WTC11 (cell line): Measurements from ENCODE around the gene RAB11FIP5. TPM values are rescaled to one million over a fixed set of nuclear protein-coding genes. Genes with fewer than 3 reads are reported as not detected.
"Not testable (repeated sequence)": the region's sequence is repeated elsewhere in the genome, so short reads cannot be mapped to it uniquely, and the experiment has no call there.

ENCODE experiments used
- ATAC-seq: fragments of 200-7000 bp; cut with Tn5 transposase; 2 replicates; pipeline ENCODE4 v1.10.0; 2021; ENCODE audit warnings: mild to moderate bottlenecking, moderate library complexity
- CTCF ChIA-PET: fragments of 300-600 bp; sonication (Branson Sonifier 250); formaldehyde crosslinking; loops from one replicate; lab custom pipeline; 2021; ENCODE audit warnings: antibody characterized with exemption; lab: Charles Lee
- POLR2A ChIA-PET: fragments of 350-600 bp; sonication (Branson Sonifier 250); formaldehyde crosslinking; loops from one replicate; lab custom pipeline; 2021; ENCODE audit warnings: antibody characterized with exemption; lab: Charles Lee
- DNase-seq: peaks from one replicate; pipeline ENCODE4 v3.0.0; 2021; ENCODE audit warnings: low spot score
- H3K27ac Mint-ChIP-seq: 2 replicates; pipeline ENCODE4 v1.8.0; 2021; ENCODE audit warnings: mixed read lengths
- H3K27me3 Mint-ChIP-seq: 2 replicates; pipeline ENCODE4 v1.8.0; 2021; ENCODE audit warnings: low read depth, mild to moderate bottlenecking, moderate library complexity, mixed read lengths
- H3K36me3 Mint-ChIP-seq: 2 replicates; pipeline ENCODE4 v1.8.0; 2021; ENCODE audit warnings: mixed read lengths
- H3K4me1 Mint-ChIP-seq: 2 replicates; pipeline ENCODE4 v1.8.0; 2022; ENCODE audit warnings: mixed read lengths
- H3K4me3 Mint-ChIP-seq: 2 replicates; pipeline ENCODE4 v1.8.0; 2021; ENCODE audit warnings: mild to moderate bottlenecking, moderate library complexity, mixed read lengths
- H3K9me3 Mint-ChIP-seq: 2 replicates; pipeline ENCODE4 v1.8.0; 2021; ENCODE audit warnings: mixed read lengths
- AR ChIP-seq: fragments of 250-450 bp; sonication (Bioruptor Pico); IDR thresholded peaks from 2 replicates; pipeline ENCODE4 v1.9.0; 2021; ENCODE audit warnings: mild to moderate bottlenecking
- ATF1 ChIP-seq: sonication (generic); formaldehyde crosslinking; IDR thresholded peaks from 2 replicates; pipeline ENCODE4 v1.8.1; 2023; ENCODE audit warnings: mild to moderate bottlenecking, moderate library complexity, missing genetic modification reagents
- FOXJ3 ChIP-seq: sonication (generic); formaldehyde crosslinking; IDR thresholded peaks from 2 replicates; pipeline ENCODE4 v1.9.0; 2021; ENCODE audit warnings: missing genetic modification reagents, mild to moderate bottlenecking, borderline replicate concordance
- FOXP1 ChIP-seq: sonication (generic); formaldehyde crosslinking; IDR thresholded peaks from 2 replicates; pipeline ENCODE4 v1.8.0; 2022; ENCODE audit warnings: missing genetic modification reagents, mild to moderate bottlenecking, moderate library complexity, borderline replicate concordance
- GRHL2 ChIP-seq: fragments of 250-450 bp; sonication (Bioruptor Pico); IDR thresholded peaks from 2 replicates; pipeline ENCODE4 v1.8.0; 2022; ENCODE audit warnings: mild to moderate bottlenecking, moderate library complexity; ENCODE audit not compliant: insufficient replicate concordance, severe bottlenecking
- GTF2I ChIP-seq: fragments of 250-450 bp; sonication (Bioruptor Pico); conservative IDR thresholded peaks from 2 replicates; pipeline ENCODE4 v1.4.0; 2021; ENCODE audit warnings: mild to moderate bottlenecking
- HMGXB4 ChIP-seq: sonication (generic); formaldehyde crosslinking; IDR thresholded peaks from 2 replicates; pipeline ENCODE4 v1.8.1; 2023; ENCODE audit warnings: mild to moderate bottlenecking, moderate library complexity, missing genetic modification reagents
- IRF1 ChIP-seq: sonication (generic); formaldehyde crosslinking; IDR thresholded peaks from 2 replicates; pipeline ENCODE4 v1.8.0; 2023; ENCODE audit warnings: missing genetic modification reagents
- KAT7 ChIP-seq: sonication (generic); formaldehyde crosslinking; IDR thresholded peaks from 2 replicates; pipeline ENCODE4 v1.8.1; 2023; ENCODE audit warnings: missing genetic modification reagents, mild to moderate bottlenecking, borderline replicate concordance
- MYBL2 ChIP-seq: sonication (generic); formaldehyde crosslinking; IDR thresholded peaks from 2 replicates; pipeline ENCODE4 v1.8.1; 2023; ENCODE audit warnings: mild to moderate bottlenecking, moderate library complexity, missing genetic modification reagents
- NR1H2 ChIP-seq: sonication (generic); formaldehyde crosslinking; IDR thresholded peaks from 2 replicates; pipeline ENCODE4 v1.9.0; 2021; ENCODE audit warnings: mild to moderate bottlenecking, moderate library complexity, missing genetic modification reagents
- OVOL2 ChIP-seq: fragments of 250-450 bp; sonication (Bioruptor Pico); IDR thresholded peaks from 2 replicates; pipeline ENCODE4 v1.9.0; 2021; ENCODE audit warnings: mild to moderate bottlenecking, borderline replicate concordance
- PRDM15 ChIP-seq: sonication (generic); formaldehyde crosslinking; IDR thresholded peaks from 2 replicates; pipeline ENCODE4 v1.8.0; 2022; ENCODE audit warnings: missing genetic modification reagents
- SMAD3 ChIP-seq: sonication (generic); formaldehyde crosslinking; IDR thresholded peaks from 2 replicates; pipeline ENCODE4 v1.8.0; 2022; ENCODE audit warnings: missing genetic modification reagents, mild to moderate bottlenecking, borderline replicate concordance
- SP1 ChIP-seq: sonication (generic); formaldehyde crosslinking; conservative IDR thresholded peaks from 2 replicates; pipeline ENCODE4 v1.8.1; 2022; ENCODE audit warnings: missing genetic modification reagents
- TP53 ChIP-seq: sonication (generic); formaldehyde crosslinking; IDR thresholded peaks from 2 replicates; pipeline ENCODE4 v1.8.1; 2023; ENCODE audit warnings: mild to moderate bottlenecking, missing genetic modification reagents
- ZNF138 ChIP-seq: sonication (generic); formaldehyde crosslinking; conservative IDR thresholded peaks from 2 replicates; pipeline ENCODE4 v1.8.1; 2022; ENCODE audit warnings: mild to moderate bottlenecking, moderate library complexity, missing genetic modification reagents
- ZNF281 ChIP-seq: sonication (generic); formaldehyde crosslinking; IDR thresholded peaks from 2 replicates; pipeline ENCODE4 v1.8.0; 2023; ENCODE audit warnings: mild to moderate bottlenecking, missing genetic modification reagents
- ZNF396 ChIP-seq: fragments of 250-450 bp; sonication (Bioruptor Pico); IDR thresholded peaks from 2 replicates; pipeline ENCODE4 v1.8.0; 2021; ENCODE audit warnings: mild to moderate bottlenecking, moderate library complexity, borderline replicate concordance
- total RNA-seq: library from RNA; stranded (reverse); gene quantifications from 3 replicates; pipeline ENCODE4 v1.2.3, GENCODE V29; 2021

Gene RAB11FIP5
- total RNA-seq, 1 experiment from 2014 or later, result 16.0 TPM

- TF ChIP-seq FOXJ3 (no peak), NR1H2 (CRISPR knock-in tag) (no peak)
Observed at GRCh38 chr2:73122536-73122935, 9.8 kb upstream of the RAB11FIP5 start (continued).

- POLR2A ChIA-PET, H3K9me3 Mint-ChIP-seq, H3K36me3 Mint-ChIP-seq, CTCF ChIA-PET, ATAC-seq, H3K27ac Mint-ChIP-seq, H3K4me1 Mint-ChIP-seq, H3K4me3 Mint-ChIP-seq, DNase-seq: not testable (repeated sequence)
- H3K27me3 Mint-ChIP-seq, result peaks cover 13% of the 10 kb centered on the region
Observed at GRCh38 chr2:73119611-73120239, 7.0 kb upstream of the RAB11FIP5 start.

GRCh38 chr2:73117441-73117840 lies 4.7 kb upstream of the RAB11FIP5 start:
- H3K9me3 Mint-ChIP-seq, result peaks cover 5% of the 10 kb centered on the region
- DNase-seq (no peak), ATAC-seq (no peak)
- peaks cover 23% of the 10 kb centered on the region for H3K27me3 Mint-ChIP-seq
- H3K4me3 Mint-ChIP-seq, result no peak overlapping the region
- ChIA-PET CTCF (interaction anchor here (1.7 kb wide), 1 partner anchor 32 kb away, joined by 5 read pairs; no protein-coding TSS in a partner anchor), POLR2A (no interaction called here)
- H3K4me1 Mint-ChIP-seq, result peaks cover 4% of the 10 kb centered on the region
- H3K27ac Mint-ChIP-seq, result no peak overlapping the region
- H3K36me3 Mint-ChIP-seq, result peaks cover 3% of the 10 kb centered on the region; the same call in 1 of the 2 replicates
- TF ChIP-seq GTF2I (CRISPR knock-in tag) (no peak), FOXJ3 (no peak), TP53 (CRISPR knock-in tag) (no peak), PRDM15 (no peak), MYBL2 (CRISPR knock-in tag) (no peak), FOXP1 (CRISPR knock-in tag) (no peak), HMGXB4 (CRISPR knock-in tag) (no peak), SP1 (CRISPR knock-in tag) (no peak), IRF1 (no peak), ZNF396 (CRISPR knock-in tag) (no peak), KAT7 (CRISPR knock-in tag) (no peak), OVOL2 (no peak), GRHL2 (CRISPR knock-in tag) (no peak), AR (no peak), ATF1 (no peak), SMAD3 (CRISPR knock-in tag) (no peak), ZNF281 (CRISPR knock-in tag) (no peak), ZNF138 (CRISPR knock-in tag) (no peak)
